ENCODE measurements around the gene ZSCAN29.
A peak's percentile ranks its signal among the peaks of the same experiment; 100 is the strongest.

The ZSCAN29 gene

DNA sequence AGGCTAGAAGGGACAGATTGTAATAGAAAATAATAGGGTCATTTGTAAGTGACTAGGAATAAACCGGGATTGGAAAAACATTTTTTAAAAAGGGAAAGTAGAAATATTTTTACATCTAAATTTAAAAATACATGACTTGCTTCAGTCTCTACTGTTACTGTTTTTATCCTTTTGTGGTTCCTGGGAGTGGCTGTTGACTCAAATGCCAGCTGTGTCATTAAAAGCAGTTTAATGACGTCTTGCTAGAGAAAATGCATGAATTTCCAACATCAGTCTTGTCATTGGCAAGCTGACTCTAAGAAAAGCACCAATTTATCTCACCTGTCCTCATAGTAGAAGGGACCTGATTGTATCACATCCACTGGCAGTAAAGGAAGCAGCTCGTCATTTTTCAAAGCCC lies 23.7 kb downstream of the ZSCAN29 start:
- no peak for DNase-seq (ENCODE audit: low spot score)

DNA sequence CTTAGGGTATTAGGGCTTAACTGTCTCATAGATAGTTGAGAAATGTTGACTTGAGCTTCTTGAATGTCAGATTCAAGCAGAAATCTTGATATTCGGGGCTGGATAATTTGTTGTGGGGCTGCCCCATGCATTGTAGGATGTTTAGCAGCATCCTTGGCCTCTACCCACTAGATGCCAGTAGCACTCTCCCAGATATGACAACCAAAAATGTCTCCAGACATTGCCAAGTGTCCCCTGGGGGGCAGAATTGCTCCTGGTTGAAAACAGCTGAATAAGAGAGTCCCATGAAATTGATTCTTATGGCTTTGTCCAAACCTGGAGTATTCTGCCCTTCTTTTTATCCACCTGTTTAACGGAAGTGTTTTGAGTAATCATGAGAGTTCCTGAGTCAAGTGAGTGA lies 24.5 kb downstream of the ZSCAN29 start:
- DNase-seq (ENCODE audit: low spot score): no peak

DNA sequence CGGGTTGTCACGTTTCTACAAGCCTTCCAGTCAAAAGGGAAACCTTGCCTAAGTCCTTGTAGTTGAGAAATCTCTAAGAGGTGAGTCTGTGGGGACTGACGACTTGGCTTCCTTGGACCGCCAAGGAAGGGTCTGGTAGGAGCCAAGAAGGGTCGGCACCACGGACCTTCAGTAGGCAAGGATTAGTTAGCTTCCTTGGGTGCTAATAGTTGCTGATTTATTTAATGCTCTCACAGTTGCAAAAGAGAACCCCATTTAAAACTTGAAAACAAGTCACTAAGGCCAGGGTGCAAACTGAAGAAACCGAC lies 40.1 kb downstream of the ZSCAN29 start:
- DNase-seq (ENCODE audit: low spot score): no peak

DNA sequence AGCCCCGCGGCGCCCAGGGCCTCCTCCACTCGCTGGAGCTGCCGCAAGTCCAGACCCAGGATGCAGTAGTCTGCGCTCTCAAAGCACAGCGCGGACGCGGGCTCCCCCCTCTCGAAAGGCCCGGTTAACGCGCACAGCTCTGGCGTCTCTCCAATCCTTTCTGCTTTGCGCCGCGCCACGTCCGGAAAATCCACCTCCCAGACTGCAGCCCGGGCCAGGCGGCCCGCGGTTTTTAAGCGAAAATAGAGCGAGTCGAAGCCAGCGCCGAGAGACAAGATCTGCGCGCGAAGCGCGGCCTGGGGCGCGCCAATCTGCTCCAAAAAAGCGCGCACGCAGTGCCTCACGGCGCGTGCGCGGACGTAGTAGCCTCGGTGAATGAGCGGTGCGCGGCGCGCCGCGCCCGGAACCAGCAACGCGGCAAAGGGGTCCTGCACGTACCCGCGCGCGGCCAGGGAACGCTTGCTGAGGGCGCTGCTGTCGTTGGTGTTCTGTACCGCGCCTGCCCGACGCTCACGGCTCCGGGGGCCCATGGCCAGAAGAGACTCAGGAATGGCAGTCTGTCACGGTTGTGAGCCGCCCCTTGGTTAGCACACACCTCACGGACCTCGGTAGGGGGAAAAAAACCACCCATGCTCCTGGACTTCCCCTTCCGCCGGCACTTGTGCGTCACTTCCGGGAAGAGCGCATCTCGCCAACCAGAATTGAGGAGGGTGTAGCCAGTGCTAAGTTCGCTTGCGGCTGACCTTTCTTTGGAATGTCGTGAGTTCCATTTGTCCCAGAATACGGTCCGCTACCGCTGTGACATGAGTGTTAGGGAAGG lies 40.7 kb downstream of the ZSCAN29 start, which contains the start of gene LCMT2:
Gene LCMT2, minus strand, starts transcription at position 614 of the 820 bp plus-strand sequence. Its CDS starts 84 bp downstream, at position 530.
- DNase-seq (ENCODE audit: low spot score): peak; percentile 85

DNA sequence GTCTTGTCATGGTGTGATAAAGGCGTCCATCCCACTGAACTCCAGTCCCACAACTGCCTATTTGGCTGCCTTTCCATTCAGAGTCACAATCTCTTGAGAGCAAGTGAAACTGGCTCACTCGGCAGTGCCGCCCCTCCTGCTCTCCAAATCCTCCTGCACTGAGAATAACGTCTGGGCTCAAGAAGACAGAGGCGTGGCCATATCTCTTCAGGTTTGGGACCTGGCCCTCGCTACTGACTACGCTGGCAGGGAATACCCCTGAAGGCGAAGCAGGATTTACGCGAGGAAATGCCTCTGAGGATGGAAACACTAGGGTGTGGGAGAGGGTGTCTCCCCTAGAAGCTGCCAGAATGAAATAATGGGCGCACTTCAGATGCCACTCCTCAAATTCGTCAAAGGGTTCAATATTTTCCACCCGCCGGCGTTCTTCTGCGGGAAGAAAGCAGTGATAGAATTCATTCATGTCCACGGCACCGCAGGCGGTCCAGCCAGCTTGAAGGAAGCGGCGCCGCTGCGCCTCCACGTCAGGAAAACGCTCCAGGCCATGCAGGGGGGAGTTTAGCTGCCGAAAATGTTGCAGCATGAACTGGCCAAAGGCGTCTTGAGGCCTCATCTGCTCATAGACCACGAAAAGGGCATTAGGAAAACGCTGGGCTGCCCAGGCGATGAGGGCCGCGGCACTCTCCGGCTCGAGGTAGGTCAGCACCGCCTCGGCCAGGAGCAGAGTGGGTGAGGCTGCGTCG lies 41.5 kb downstream of the ZSCAN29 start:
- DNase-seq (ENCODE audit: low spot score): no peak

DNA sequence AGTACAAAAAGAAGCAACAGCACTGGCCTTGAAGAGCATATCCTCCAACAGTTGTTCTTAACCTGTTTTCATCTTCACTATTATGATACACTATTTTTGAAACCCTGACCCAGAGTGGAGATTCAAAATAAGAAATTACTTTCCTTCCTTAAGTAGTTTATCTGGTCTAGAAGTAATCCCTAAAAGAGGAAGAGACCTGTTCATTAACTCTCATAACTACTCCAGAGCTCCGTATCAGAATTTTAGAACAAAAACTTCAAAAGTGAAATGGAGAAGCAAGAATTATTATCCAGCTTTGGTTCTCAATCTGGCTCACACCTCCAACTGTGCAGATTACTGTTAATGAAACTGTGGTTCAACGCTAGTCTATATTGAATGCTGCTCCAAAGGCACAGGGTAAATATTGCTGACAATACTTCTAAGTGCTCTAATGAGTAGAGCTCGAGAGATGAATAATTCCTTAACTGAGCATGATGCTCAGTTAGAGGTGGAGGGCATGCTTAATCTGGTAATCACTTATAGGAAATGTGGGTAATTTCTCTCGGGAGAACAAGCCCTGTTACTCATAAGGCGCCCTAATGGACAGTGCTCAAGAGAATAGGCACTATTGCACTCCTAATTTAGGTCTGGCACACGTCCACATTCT lies 45.7 kb downstream of the ZSCAN29 start:
- DNase-seq (ENCODE audit: low spot score): no peak

DNA sequence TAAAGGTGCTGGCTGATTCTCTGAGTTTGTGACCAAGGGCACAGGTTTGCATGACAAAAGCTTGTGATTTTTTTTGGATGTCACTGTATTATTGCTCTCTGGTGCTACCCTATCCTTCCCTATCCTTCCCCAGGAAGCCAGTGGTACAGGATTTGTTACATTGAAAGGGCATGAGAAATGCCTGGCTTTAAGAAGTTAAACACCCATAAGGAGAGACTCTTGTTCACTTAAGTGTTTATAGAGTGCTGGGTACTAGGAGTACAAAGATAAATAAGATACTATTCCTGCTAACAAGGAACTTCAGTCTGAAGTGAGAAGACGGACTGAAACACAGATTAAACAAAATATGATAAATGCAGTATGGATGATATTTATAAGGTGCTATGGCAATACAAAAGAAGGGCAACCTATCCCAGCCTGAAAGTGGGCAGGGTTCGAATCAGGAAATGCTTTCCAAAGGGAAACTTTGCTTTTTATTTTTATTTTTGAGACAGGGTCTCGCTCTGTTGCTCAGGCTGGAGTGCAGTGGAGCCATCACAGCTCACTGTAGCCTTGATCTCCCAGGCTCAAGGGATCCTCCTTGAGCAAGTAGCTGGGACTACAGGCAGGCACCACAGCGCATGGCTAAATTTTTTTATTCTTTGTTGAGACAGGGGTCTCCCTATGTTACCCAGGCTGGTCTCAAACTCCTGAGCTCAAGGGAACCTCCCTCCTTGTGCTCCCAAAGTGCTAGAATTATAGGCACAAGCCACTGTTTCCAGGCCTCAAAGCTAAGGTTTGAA lies 51.7 kb downstream of the ZSCAN29 start:
- DNase-seq (ENCODE audit: low spot score): no peak

DNA sequence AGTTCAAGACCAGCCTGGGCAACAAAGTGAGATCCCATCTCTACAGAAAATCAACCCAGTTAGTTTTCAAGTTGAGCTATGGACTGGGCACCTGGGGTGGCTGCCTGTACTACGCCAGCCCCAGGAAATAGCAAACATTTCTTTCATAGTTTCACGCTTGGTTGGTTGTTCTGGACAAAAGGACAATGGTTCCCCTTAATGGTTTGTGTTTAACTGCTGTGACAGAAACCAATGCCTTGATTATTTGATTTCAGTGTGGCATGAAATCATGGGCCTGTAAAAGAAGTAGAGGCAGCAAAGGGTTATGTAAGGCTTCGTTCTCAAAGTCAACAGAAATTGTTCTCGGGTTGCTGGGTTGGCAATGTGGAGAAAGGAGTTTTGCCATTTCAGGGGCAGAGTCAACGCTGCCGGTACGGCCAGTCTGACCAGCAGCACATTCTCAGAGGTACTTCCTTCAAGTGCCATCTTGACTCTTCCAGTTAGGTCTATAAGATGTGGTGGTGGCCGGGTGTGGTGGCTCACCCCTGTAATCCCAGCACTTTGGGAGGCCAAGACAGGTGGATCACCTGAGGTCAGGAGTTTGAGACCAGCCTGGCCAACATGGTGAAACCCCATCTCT lies 53.2 kb downstream of the ZSCAN29 start:
- DNase-seq (ENCODE audit: low spot score): no peak

DNA sequence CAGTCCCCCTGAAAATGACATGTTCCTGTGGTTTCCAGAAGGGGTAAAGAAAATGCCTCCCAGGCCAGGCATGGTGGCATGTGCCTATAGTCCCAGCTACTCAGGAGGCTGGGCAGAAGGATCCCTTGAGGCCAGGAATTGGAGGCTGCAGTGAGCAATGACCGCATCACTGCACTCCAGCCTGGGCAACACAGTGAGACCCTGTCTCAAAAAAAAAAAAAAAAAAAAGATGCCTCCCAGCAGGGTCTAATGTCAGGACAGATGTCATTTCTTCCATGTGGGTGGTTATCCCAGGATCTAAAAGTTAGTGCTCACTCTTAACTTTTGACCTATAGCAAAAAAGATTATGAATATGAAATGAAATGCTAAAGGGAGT lies 53.9 kb downstream of the ZSCAN29 start:
- no peak for DNase-seq (ENCODE audit: low spot score)

DNA sequence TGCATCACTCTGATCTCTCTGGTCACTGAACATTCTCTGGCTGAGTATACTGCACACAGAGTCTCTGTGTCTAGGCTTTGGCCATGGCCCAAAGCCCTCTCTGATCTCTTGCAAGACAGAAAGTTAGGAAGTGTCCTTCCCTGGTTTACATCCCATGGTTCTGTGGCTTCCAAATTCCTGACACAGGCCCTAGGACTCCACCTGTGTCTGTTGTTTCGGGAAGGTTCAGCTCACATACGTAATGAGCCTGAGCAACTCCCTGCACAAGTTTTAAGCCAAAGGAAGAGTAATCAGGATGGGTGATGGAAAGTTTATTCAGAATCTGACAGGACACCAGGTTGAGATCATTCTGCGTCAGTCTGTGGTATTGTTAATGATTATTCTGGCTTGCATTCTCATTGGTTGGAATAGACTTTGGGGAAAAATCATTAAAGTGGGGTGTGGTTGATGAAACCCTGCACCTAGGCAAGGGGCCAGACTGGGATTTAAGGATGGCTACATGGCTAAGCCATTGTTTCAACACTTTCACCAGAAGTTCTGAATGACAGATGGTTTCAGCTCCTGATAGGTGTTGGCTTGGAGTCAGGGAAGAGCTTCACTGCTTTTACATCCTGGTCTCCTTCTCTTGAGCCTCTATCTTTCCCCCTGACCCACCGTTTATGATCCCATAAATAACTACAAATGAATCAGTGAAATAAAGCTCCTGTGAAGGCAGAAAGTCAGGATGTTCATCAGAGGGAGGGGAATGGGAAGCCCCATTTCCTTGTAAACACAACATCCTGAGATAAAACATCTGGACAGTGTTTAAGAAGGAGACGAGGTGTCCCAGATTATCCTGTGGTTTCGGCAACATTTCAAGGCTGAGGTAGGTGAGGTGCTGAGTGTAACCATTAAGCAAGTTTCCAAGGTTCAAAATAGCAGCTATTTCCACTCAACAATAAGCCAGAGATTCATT lies 54.5 kb downstream of the ZSCAN29 start:
- DNase-seq (ENCODE audit: low spot score): no peak

DNA sequence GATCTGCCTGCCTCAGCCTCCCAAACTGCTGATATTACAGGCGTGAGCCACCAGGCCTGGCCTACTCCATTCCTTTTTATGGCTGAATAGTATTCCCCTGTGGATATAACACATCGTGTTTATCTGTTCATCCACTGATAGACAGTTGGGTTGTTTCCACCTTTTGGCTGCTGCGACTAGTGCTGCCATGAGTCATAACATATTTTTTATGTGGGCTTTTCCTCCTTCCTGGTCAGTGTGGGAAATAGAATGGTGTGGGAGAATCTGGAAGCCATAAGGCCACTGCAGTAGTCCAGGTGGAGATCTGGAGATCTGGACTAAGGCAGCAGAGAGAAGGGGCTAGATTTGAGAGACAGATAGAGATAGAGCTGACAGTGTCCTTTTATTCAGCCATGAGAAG lies 56.7 kb downstream of the ZSCAN29 start:
- no peak for DNase-seq (ENCODE audit: low spot score)

DNA sequence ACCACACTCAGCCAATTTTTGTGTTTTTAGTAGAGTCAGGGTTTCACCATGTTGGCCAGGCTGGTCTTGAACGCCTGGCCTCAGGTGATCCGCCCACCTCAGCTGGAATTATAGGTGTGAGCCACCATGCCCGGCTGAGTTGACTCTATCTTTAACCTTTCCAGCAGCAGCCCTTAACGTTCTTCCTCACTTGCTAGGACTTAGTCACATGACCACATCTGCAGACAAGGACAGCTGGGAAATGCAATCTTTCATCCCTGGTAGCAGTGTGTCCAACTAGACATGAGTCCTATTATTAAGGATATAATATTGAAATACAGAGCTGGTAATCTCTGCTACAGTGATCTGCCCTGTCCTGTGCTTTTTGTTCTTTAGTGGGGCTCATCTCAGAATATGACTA lies 58.5 kb downstream of the ZSCAN29 start:
- DNase-seq (ENCODE audit: low spot score): no peak

Measured in HuH-7 (cell line).